WERI-Rb-1 (cell line): ENCODE measurements around the gene MAU2.

ENCODE experiments used
- DNase-seq: peaks from one replicate; pipeline ENCODE4 v3.0.0-alpha.2; 2020
- H3K27ac ChIP-seq: fragments of 250-450 bp; sonication (Bioruptor Pico); 2 replicates; pipeline ENCODE4 v1.5.1; 2020; ENCODE audit warnings: mild to moderate bottlenecking, moderate library complexity
- H3K27me3 ChIP-seq: fragments of 250-450 bp; sonication (Bioruptor Pico); 2 replicates; pipeline ENCODE4 v1.5.1; 2021; ENCODE audit warnings: mild to moderate bottlenecking, low read depth, moderate library complexity; ENCODE audit not compliant: insufficient read depth, severe bottlenecking
- H3K36me3 ChIP-seq: fragments of 250-450 bp; sonication (Bioruptor Pico); 2 replicates; pipeline ENCODE4 v1.5.1; 2020; ENCODE audit warnings: mild to moderate bottlenecking, moderate library complexity
- H3K4me3 ChIP-seq: 2 replicates; pipeline ENCODE4 v1.5.1; 2011; ENCODE audit warnings: low read depth, mild to moderate bottlenecking, control low read depth, low read length
- H3K9me3 ChIP-seq: fragments of 250-450 bp; sonication (Bioruptor Pico); 2 replicates; pipeline ENCODE4 v1.5.1; 2021; ENCODE audit warnings: mild to moderate bottlenecking, moderate library complexity; ENCODE audit not compliant: severe bottlenecking
- CTCF ChIP-seq: IDR thresholded peaks from 2 replicates; pipeline ENCODE4 v1.5.1; 2011; ENCODE audit warnings: low read depth, mild to moderate bottlenecking, control low read depth, inconsistent platforms, low read length

The MAU2 gene

GRCh38 chr19:19320361-19321140, at the start of gene MAU2, which contains the start of gene SUGP1:
TSS of gene MAU2 (plus strand) at chr19:19320829. CDS start at chr19:19320860, 31 bp downstream.
TSS of gene SUGP1 (minus strand) at chr19:19320509. CDS start at chr19:19320496, 13 bp downstream.
- H3K4me3 ChIP-seq: peak within 1 kb of the TSS; percentile 98
- peak within 1 kb of the TSS; percentile 95 for H3K27ac ChIP-seq
- no peaks in the 10 kb centered on the region for H3K27me3 ChIP-seq
- peaks cover 53% of the 10 kb centered on the region for H3K36me3 ChIP-seq
- no peaks in the 10 kb centered on the region for H3K9me3 ChIP-seq
- peak; percentile 27 for TF ChIP-seq CTCF
- peak; percentile 89 for DNase-seq

- no peaks in the 10 kb centered on the region for H3K9me3 ChIP-seq
Observed at GRCh38 chr19:19271828-19272599, 48.6 kb upstream of the MAU2 start.

GRCh38 chr19:19274146-19274545, 46.5 kb upstream of the MAU2 start:
- TF ChIP-seq CTCF: no peak
- Histone ChIP-seq H3K9me3 (no peaks in the 10 kb centered on the region), H3K27ac (no peak overlapping the region; the same call in 1 of the 2 replicates), H3K4me3 (no peak overlapping the region), H3K36me3 (peaks cover 42% of the 10 kb centered on the region), H3K27me3 (no peaks in the 10 kb centered on the region)
- no peak for DNase-seq

More at GRCh38 chr19:19271828-19272599, 48.6 kb upstream of the MAU2 start:
- TF ChIP-seq CTCF: no peak
- Histone ChIP-seq H3K4me3 (peak overlapping the region; percentile 52), H3K27me3 (no peaks in the 10 kb centered on the region), H3K27ac (peak overlapping the region; percentile 65; the same call in 1 of the 2 replicates), H3K36me3 (peaks cover 22% of the 10 kb centered on the region)
- DNase-seq: no peak

- H3K9me3 ChIP-seq: no peaks in the 10 kb centered on the region
- H3K4me3 ChIP-seq: no peak overlapping the region
- H3K27ac ChIP-seq: 0 out of 2 replicates have a peak overlapping the region, but pooled peaks have one; percentile 10
- H3K27me3 ChIP-seq: no peaks in the 10 kb centered on the region
- no peak for TF ChIP-seq CTCF
- DNase-seq: no peak
- H3K36me3 ChIP-seq: peaks cover 50% of the 10 kb centered on the region
Observed at GRCh38 chr19:19274716-19275565, 45.7 kb upstream of the MAU2 start.

GRCh38 chr19:19276386-19276785, 44.2 kb upstream of the MAU2 start:
- peaks cover 62% of the 10 kb centered on the region for H3K36me3 ChIP-seq
- no peak for DNase-seq
- no peak for TF ChIP-seq CTCF

More at GRCh38 chr19:19276386-19276785, 44.2 kb upstream of the MAU2 start:
- H3K4me3 ChIP-seq: no peak overlapping the region
- no peaks in the 10 kb centered on the region for H3K9me3 ChIP-seq
- no peaks in the 10 kb centered on the region for H3K27me3 ChIP-seq
- peak overlapping the region; percentile 29 for H3K27ac ChIP-seq
